ENCODE data around the gene MCM5.

DNA sequence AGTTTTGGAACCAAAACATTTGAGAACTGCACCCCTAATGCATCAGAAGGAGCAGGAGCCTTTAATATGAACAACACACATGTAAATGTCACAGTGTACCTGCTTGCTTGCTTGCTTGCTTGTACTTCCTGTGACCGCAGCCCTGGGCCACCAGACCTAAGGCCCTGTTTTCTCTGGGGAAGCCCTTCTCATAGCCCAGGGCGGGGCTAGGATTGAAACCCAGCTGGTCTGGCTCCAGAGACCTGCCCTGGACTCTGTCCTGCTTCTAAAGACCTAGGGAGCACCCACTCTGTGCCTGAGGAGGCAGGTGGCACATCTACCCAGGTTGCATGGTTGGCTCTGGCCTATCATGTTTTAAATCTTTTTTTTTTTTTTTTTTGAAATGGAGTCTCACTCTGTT lies 7.6 kb upstream of the MCM5 start:
- TF ChIP-seq, protein P1, sequence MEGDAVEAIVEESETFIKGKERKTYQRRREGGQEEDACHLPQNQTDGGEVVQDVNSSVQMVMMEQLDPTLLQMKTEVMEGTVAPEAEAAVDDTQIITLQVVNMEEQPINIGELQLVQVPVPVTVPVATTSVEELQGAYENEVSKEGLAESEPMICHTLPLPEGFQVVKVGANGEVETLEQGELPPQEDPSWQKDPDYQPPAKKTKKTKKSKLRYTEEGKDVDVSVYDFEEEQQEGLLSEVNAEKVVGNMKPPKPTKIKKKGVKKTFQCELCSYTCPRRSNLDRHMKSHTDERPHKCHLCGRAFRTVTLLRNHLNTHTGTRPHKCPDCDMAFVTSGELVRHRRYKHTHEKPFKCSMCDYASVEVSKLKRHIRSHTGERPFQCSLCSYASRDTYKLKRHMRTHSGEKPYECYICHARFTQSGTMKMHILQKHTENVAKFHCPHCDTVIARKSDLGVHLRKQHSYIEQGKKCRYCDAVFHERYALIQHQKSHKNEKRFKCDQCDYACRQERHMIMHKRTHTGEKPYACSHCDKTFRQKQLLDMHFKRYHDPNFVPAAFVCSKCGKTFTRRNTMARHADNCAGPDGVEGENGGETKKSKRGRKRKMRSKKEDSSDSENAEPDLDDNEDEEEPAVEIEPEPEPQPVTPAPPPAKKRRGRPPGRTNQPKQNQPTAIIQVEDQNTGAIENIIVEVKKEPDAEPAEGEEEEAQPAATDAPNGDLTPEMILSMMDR (IDR thresholded peaks at IDR 0.05; ENCODE audit: insufficient read depth, low read depth, low read length) = no peak
- no peak for TF ChIP-seq EZH2 (IDR thresholded peaks at IDR 0.05; ENCODE audit: insufficient read depth, low read length)
